Measurements from ENCODE around the gene MVB12B. TPM values are rescaled to one million over a fixed set of nuclear protein-coding genes. Genes with fewer than 3 reads are reported as not detected.

MVB12B gene
- total and polyA plus RNA-seq, 2 of the 13 experiments (the other 11 are each of a cell fraction or from before 2014, with no cell fraction given) = 12.1 to 30.1 TPM

DNA sequence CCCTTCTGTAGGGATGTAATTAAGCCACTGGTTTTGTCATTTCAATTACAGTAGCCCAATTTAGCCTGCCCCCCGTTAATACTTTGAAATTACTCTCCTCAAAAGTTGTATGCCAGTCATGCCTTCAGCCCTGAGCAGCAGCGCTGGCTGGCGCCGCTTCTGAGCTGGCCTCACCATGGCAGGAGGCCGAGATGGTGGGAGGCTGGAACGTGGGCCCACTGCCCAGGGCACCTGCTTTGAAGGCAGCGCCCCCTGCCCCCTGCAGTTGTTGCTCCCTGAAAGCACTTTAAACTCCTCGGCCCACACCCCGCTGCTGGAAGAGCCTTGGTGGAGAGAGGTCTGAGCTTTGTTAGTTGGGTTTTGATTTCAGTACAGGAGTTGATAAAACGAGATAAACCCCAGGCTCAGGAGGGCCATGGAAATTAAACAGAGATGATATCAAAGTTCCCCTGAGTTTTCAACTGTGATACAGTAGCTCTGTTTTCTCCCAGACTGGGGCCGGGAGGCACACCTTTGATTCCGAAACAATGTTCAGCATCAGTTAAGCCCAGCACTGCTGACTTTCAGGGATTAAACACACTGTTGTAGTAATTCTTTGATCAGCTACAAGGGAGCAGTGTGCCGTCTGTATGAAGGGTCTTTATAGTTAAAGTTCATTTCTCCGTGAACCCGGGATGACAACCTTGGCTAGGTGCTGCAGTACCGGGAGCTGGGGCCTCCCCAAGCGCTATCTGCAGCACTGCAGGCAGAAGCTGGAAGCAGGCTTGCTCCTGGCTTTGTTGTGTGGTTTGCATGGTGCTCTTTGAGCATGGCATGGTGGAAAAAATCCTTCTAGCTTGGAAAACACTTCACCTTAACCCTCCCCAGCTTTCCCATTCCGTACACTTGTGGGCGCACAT, 9.5 kb downstream of the MVB12B start (continued):
- TF ChIP-seq SSRP1 (CRISPR knock-in tag; IDR thresholded peaks at IDR 0.05) (no peak), ZNF414 (CRISPR knock-in tag; IDR thresholded peaks at IDR 0.05) (peak; percentile 73; the same call in 1 of the 2 replicates), SP4 (CRISPR knock-in tag; IDR thresholded peaks at IDR 0.05) (0 out of 2 replicates have a peak, but pooled peaks have one; percentile 2), SPEN (CRISPR knock-in tag; IDR thresholded peaks at IDR 0.05; ENCODE audit: low read depth) (peak; percentile 36; the same call in 1 of the 2 replicates), ZFX (CRISPR knock-in tag; IDR thresholded peaks at IDR 0.05; ENCODE audit: low read depth) (peak; percentile 68; the same call in 1 of the 2 replicates), ARNT2 (CRISPR knock-in tag; IDR thresholded peaks at IDR 0.05; ENCODE audit: low read depth) (0 out of 2 replicates have a peak, but pooled peaks have one; percentile 53), SAP130 (CRISPR knock-in tag; IDR thresholded peaks at IDR 0.05; ENCODE audit: low read depth) (peak; percentile 49), ZBTB7A (CRISPR knock-in tag; IDR thresholded peaks at IDR 0.05) (peak; percentile 61; the same call in 1 of the 2 replicates), ZNF33B (CRISPR knock-in tag; IDR thresholded peaks at IDR 0.05) (no peak), ESRRA (CRISPR knock-in tag; IDR thresholded peaks at IDR 0.05; ENCODE audit: low read depth) (no peak), NCOA1 (CRISPR knock-in tag; IDR thresholded peaks at IDR 0.05) (0 out of 2 replicates have a peak, but pooled peaks have one; percentile 35), ZNF446 (CRISPR knock-in tag; IDR thresholded peaks at IDR 0.05) (no peak), NR2F6 (IDR thresholded peaks at IDR 0.05) (no peak), NR2F6 (CRISPR knock-in tag; IDR thresholded peaks at IDR 0.05) (peak; percentile 29; the same call in 1 of the 2 replicates), TARDBP (CRISPR knock-in tag; IDR thresholded peaks at IDR 0.05) (peak; percentile 63; the same call in 1 of the 2 replicates)
- TF ChIP-seq, protein P1, sequence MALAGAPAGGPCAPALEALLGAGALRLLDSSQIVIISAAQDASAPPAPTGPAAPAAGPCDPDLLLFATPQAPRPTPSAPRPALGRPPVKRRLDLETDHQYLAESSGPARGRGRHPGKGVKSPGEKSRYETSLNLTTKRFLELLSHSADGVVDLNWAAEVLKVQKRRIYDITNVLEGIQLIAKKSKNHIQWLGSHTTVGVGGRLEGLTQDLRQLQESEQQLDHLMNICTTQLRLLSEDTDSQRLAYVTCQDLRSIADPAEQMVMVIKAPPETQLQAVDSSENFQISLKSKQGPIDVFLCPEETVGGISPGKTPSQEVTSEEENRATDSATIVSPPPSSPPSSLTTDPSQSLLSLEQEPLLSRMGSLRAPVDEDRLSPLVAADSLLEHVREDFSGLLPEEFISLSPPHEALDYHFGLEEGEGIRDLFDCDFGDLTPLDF (CRISPR knock-in tag; IDR thresholded peaks at IDR 0.05) = no peak
- TF ChIP-seq, protein P2, sequence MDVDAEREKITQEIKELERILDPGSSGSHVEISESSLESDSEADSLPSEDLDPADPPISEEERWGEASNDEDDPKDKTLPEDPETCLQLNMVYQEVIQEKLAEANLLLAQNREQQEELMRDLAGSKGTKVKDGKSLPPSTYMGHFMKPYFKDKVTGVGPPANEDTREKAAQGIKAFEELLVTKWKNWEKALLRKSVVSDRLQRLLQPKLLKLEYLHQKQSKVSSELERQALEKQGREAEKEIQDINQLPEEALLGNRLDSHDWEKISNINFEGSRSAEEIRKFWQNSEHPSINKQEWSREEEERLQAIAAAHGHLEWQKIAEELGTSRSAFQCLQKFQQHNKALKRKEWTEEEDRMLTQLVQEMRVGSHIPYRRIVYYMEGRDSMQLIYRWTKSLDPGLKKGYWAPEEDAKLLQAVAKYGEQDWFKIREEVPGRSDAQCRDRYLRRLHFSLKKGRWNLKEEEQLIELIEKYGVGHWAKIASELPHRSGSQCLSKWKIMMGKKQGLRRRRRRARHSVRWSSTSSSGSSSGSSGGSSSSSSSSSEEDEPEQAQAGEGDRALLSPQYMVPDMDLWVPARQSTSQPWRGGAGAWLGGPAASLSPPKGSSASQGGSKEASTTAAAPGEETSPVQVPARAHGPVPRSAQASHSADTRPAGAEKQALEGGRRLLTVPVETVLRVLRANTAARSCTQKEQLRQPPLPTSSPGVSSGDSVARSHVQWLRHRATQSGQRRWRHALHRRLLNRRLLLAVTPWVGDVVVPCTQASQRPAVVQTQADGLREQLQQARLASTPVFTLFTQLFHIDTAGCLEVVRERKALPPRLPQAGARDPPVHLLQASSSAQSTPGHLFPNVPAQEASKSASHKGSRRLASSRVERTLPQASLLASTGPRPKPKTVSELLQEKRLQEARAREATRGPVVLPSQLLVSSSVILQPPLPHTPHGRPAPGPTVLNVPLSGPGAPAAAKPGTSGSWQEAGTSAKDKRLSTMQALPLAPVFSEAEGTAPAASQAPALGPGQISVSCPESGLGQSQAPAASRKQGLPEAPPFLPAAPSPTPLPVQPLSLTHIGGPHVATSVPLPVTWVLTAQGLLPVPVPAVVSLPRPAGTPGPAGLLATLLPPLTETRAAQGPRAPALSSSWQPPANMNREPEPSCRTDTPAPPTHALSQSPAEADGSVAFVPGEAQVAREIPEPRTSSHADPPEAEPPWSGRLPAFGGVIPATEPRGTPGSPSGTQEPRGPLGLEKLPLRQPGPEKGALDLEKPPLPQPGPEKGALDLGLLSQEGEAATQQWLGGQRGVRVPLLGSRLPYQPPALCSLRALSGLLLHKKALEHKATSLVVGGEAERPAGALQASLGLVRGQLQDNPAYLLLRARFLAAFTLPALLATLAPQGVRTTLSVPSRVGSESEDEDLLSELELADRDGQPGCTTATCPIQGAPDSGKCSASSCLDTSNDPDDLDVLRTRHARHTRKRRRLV (CRISPR knock-in tag; IDR thresholded peaks at IDR 0.05) = 0 out of 2 replicates have a peak, but pooled peaks have one; percentile 12
- TF ChIP-seq, protein P3, sequence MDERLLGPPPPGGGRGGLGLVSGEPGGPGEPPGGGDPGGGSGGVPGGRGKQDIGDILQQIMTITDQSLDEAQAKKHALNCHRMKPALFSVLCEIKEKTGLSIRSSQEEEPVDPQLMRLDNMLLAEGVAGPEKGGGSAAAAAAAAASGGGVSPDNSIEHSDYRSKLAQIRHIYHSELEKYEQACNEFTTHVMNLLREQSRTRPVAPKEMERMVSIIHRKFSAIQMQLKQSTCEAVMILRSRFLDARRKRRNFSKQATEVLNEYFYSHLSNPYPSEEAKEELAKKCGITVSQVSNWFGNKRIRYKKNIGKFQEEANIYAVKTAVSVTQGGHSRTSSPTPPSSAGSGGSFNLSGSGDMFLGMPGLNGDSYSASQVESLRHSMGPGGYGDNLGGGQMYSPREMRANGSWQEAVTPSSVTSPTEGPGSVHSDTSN (CRISPR knock-in tag; IDR thresholded peaks at IDR 0.05) = no peak
